C4-2B (cell line): ENCODE measurements around the gene CPAMD8.
"Not testable (repeated sequence)": the region's sequence is repeated elsewhere in the genome, so short reads cannot be mapped to it uniquely, and the experiment has no call there.

Experiments used
- H3K27ac ChIP-seq: fragments of 450-650 bp; 2 replicates; pipeline ENCODE4 v1.5.1; 2017
- CTCF ChIP-seq: fragments of 450-650 bp; conservative IDR thresholded peaks from 2 replicates; pipeline ENCODE4 v1.5.1; 2017; ENCODE audit warnings: mild to moderate bottlenecking
- ZFX ChIP-seq: fragments of 450-650 bp; IDR thresholded peaks from 2 replicates; pipeline ENCODE4 v1.6.1; 2017

Gene CPAMD8

GRCh38 chr19:16949496-16950023, 77.0 kb downstream of the CPAMD8 start:
- no peak overlapping the region for H3K27ac ChIP-seq
- TF ChIP-seq ZFX (no peak), CTCF (no peak)

- no peak overlapping the region for H3K27ac ChIP-seq
- TF ChIP-seq CTCF (no peak), ZFX (no peak)
Observed at GRCh38 chr19:16946951-16947940, 79.4 kb downstream of the CPAMD8 start.

- H3K27ac ChIP-seq: no peak overlapping the region
- TF ChIP-seq ZFX (no peak), CTCF (no peak)
Observed at GRCh38 chr19:16945762-16946465, 80.7 kb downstream of the CPAMD8 start.

- TF ChIP-seq ZFX (no peak), CTCF (no peak)
- H3K27ac ChIP-seq: no peak overlapping the region
Observed at GRCh38 chr19:16945364-16945714, 81.3 kb downstream of the CPAMD8 start.

- TF ChIP-seq ZFX (no peak), CTCF (no peak)
- no peak overlapping the region for H3K27ac ChIP-seq
Observed at GRCh38 chr19:16944626-16945363, 81.8 kb downstream of the CPAMD8 start.

- TF ChIP-seq CTCF (no peak), ZFX (no peak)
Observed at GRCh38 chr19:16943942-16944625, 82.5 kb downstream of the CPAMD8 start.

GRCh38 chr19:16943090-16943489, 83.5 kb downstream of the CPAMD8 start:
- not testable (repeated sequence) for H3K27ac ChIP-seq

More at GRCh38 chr19:16943942-16944625, 82.5 kb downstream of the CPAMD8 start:
- H3K27ac ChIP-seq: no peak overlapping the region
